Left forelimb (tissue), 1 donor: ENCODE results near the gene STEAP2.
A peak's percentile ranks its signal among the peaks of the same experiment; 100 is the strongest.
"Not testable (repeated sequence)": the region's sequence is repeated elsewhere in the genome, so short reads cannot be mapped to it uniquely, and the experiment has no call there.

ENCODE experiments used
- DNase-seq: peaks from one replicate; pipeline ENCODE4 v3.0.0-alpha.2; 2018; ENCODE audit warnings: low spot score

The STEAP2 gene

DNA sequence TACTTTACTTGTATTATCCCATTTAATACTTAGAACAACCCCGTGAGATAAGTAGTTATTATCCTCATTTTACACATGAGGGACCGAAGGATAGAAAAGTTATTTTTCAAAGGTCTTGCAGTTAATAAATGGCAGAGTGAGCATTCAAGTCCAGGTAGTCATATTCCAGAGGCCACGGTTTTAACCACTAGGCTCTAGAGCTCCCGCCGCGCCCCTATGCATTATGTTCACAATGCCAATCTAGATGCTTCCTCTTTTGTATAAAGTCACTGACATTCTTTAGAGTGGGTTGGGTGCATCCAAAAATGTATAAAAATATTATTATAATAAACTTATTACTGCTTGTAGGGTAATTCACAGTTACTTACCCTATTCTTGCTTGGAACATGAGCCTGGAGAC is 22.0 kb downstream of the STEAP2 start:
- no peak for DNase-seq

DNA sequence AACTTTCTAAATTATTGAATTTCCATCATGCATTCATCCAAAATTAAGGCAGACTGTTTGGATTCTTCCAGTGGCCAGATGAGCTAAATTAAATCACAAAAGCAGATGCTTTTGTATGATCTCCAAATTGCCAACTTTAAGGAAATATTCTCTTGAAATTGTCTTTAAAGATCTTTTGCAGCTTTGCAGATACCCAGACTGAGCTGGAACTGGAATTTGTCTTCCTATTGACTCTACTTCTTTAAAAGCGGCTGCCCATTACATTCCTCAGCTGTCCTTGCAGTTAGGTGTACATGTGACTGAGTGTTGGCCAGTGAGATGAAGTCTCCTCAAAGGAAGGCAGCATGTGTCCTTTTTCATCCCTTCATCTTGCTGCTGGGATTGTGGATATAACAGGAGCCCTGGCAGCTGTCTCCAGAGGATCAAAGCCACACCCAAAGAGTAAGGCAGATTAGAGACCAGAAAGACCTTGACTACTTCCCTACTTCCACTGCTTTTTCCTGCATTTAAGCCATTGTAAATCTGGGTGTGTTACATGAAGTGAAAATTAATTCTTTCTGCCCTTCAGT is 25.3 kb downstream of the STEAP2 start:
- DNase-seq = no peak

DNA sequence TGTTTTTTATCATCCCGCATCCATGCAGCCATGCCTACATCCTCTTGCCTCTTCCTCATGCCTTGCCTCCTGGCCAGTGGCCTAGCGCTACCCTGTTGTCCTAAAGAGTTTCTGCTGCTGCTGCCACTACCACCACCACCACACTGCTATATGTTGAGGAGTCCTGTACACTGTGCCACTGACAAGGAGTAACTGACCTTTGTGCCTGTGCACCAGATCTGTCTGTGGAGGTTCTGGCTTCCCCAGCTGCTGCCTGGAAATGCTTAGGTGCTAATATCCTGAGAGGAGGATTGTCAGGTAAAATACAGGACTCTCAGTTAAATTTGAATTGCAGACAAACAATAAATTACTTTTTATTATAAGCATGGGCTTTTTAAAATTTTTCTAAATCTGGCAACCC is 26.5 kb downstream of the STEAP2 start:
- DNase-seq = no peak

DNA sequence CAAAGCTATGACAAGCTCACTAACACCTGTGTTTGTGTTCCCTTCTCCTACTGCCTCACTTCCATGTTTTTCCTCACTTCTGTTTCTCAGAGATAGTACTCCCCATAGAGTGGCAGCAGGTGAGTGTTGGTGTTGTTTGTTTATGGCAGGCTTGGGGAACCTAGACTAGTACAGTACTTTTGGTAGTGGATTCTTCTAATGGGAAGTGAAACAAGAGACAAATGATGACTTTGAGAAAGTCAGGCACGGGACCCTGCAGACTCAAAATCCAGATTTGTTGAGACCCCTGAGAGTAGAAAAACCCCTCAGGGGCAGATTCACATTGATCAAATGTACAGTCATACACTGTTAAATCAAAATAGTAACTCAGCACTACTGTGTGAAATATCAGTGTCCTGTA is 27.0 kb downstream of the STEAP2 start:
- DNase-seq = no peak

GRCh38 chr7:90239050-90239449 is 27.5 kb downstream of the STEAP2 start:
- DNase-seq = no peak

- no peak for DNase-seq
Observed at GRCh38 chr7:90239625-90240228, 28.2 kb downstream of the STEAP2 start.

DNA sequence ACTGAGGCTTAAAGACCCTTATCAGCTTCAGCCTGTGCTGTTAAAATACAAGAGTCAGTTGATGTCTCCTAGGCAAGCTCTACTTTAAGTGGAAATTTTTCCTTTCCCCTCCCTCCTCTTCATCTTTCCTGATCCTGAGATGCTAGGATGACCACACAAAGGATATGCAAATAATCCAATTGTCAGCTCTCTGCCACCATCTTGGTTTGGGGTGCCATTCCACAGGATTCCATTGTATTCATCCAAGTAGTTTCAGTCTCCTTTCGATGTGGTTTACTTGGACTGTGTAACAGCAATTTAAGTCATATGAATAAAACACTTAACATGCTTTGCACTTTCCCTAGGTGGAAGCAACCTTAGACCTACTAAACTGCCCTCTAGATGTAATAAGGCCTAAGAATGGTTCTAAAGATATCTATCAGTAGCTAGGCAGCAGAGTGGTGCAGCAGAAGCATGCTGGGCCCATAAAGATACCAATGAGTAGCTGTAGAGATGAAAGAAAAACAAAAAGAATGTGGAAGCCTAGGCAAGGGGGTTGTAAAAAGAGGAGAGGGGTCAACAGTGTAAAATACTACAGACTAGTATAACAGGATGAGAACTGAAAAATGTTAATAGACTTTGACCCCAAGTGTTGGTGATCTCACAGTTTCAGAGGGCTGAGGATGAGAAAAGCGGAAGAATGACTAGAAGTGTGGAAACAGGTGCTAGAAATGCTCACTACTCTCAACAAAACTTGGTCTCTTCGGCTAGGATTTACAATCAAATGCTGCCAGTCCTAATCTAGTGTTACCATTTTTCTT is 31.0 kb downstream of the STEAP2 start:
- DNase-seq = no peak

DNA sequence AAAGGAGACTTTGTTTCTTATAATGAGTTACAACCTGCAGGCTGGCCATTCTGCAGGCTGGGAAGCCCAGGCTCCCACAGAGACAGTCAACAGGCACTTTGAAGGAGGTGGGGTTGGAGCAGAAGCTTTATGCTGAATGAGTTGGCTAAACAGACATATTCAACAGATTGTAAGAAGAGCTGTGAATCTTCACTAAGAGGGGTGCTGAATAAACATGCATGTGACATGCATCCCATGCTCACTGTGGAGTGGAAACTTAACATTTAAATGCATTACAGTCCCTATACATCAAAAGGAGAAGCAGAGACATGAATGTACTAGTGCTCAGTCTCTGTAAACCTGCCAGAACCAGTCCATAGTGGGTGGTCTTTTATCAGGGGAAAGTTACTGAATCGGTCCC is 32.0 kb downstream of the STEAP2 start:
- no peak for DNase-seq

DNA sequence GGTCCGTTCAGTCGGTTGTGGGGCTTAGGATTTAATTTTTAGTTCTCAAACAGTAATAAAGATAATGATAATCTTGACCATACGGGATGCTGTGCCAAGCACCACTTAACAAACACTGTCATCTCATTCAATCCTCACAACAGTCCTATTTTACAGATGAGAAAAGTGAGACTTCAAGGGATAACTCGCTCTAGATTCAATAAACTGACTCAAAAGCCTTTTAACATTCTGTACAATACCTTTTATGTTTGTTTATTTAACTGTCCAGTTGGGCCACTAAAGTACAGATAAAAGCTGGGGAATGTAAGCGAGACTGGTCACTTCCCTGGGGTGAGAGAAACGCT is 33.0 kb downstream of the STEAP2 start:
- no peak for DNase-seq

DNA sequence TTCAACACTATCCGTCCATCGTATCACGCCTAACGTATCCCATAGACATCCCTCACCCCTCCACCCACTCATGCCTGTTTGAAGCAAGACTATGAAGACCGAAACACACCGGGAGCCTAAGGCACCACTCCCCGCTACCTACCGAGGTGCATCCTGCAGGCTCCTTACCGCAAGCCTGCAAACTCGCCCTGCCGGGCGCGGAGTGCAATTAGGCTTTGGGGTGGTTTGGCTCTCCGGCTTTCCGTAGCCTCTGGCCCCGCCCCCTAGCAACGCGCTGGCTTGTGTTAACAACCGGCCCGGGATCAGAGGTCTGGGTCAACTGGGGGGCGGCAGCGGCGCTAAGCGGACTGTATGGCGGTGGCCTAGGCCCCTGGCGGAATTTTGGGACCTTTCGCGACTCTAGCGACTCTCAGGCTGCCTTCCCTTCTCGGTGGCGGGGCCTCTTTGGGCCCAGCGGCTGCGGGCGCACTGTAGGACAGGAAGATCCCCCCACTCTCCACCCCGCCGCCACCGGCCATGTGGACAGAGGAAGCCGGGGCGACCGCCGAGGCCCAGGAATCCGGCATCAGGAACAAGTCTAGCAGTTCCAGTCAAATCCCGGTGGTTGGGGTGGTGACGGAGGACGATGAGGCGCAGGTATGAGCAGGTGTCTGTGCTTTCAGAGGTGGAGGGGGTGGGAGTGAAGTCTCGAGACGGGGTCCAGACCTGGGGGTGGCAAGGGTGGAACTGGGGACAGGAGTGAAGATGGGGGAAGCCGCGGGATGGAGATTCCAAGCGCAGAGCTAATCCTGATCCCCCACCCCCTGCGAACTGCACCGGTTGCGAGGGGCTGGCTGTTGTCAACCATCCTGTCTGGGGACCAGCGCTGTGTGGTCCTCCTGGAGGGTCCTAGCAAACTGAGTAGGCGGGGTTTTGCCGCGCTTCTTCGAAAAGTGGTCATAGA is 33.6 kb downstream of the STEAP2 start, which contains the start of gene CFAP69:
Gene CFAP69 (plus strand): TSS at position 266 of the 943 bp plus-strand sequence. CDS start 251 bp downstream, at position 517.
- peak; percentile 94 for DNase-seq

DNA sequence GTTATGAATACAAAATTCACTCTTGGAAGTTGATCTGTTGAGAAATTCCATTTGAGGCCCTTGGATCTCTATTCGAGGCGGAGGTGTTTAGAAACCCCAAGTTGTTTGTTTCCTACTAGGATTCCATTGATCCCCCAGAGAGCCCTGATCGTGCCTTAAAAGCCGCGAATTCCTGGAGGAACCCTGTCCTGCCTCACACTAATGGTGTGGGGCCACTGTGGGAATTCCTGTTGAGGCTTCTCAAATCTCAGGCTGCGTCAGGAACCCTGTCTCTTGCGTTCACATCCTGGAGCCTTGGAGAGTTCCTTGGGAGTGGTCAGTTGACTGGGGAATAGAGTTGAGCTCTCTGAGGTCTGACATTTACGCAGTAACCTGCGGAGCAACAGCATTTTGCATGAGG is 34.6 kb downstream of the STEAP2 start:
- DNase-seq = no peak

- no peak for DNase-seq
Observed at GRCh38 chr7:90248706-90249105, 37.2 kb downstream of the STEAP2 start.

DNA sequence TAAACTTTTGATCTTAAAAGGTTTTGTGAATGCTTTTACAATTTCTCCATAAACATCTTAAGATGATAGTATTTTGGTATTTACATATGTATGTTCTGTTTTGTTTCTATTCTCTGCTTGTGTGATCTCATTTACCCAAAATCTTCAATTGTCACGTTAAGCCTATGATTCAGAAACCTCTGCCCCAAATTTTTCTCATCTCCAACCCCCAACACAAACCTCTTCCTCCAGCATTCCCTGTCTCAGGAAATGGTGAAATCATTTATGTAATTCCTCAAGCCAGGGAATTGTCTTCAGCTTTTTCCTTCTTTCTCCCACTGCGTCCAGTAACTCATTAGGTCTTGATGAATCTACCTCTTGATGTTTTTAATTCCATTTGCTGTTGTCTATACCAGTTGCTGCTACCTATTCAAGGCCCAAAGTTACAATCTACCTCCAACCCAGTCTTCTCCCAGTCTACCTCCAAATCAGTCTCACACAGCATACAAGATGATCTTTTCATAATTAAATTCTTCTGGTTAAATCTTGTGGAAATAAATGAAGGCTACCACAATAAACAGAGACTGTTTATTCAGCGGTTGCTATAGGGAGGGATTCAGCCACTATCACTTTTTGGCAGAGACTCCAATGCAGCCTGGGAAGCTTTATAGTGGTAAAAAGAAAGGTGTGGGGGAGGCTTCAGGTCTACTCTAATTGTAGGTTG is 39.2 kb downstream of the STEAP2 start:
- DNase-seq = no peak

DNA sequence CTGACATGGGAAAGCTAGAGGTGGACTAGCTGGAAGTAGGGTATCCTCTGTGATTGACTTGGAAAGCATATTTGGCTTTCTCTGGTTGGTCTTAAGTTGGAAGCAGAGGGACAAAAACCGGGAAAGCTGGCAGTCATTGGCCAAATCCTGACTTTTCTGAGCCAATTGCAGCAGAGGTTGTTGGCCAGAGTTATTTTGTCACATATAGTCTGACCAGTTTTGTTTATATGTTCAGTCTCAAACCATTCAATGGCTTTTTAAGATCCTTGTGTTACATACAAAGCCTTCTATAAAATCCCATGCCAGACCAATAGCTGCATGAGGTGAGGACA is 39.7 kb downstream of the STEAP2 start:
- no peak for DNase-seq

DNA sequence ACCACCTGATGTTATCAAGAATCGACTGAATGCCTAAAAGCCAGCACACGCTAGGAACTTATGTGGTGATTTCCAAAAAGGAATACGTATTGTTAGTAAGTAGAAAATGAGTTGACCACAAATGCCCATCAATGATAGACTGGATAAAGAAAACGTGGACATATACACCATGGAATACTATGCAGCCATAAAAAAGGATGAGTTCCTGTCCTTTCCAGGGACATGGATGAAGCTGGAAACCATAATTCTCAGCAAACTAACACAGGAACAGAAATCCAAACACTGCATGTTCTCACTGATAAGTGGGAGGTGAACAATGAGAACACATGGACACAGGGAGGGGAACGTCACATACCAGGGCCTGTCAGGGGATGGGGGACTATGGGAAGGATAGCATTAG is 44.5 kb downstream of the STEAP2 start:
- DNase-seq = not testable (repeated sequence)

- no peak for DNase-seq
Observed at GRCh38 chr7:90256778-90257177, 45.2 kb downstream of the STEAP2 start.

DNA sequence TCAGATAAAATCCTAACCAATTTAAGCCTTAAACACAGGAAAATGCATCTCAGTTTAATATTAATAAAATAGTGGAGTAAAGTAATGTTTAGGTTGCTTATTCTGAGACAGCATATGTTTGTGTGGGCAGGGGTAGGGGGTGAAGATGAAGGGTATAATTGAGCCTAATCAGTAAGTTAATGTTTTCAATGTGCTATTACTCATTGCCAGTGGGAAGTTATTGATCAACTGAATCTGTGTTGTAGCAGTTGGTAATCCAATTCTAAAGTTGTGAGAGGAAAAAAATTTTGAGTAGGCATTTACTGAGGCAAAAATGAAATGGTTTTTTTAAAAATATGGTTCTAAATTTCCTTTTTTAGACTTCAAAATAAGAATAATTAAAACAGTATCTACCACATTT is 49.9 kb downstream of the STEAP2 start:
- no peak for DNase-seq

GRCh38 chr7:90262438-90262837 is 50.9 kb downstream of the STEAP2 start:
- no peak for DNase-seq

DNA sequence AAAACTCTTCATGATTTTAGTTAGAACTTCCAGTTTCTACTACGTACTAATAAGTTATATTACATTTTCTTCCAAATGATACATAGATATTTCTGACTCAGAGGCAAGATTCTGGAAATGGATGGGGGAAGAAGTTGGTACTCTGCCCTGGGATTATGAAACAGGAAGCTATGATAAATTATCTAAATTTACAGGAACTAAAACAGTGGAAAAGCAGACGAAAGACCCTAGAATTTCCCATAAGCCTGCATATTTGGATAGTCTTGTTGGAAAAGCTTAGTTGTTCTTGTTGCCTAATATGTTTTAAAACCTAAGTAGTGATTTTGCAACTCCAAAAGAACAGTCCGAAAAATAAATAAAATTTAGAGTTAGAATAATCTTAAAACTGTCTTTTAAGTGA is 55.3 kb downstream of the STEAP2 start:
- DNase-seq = no peak

DNA sequence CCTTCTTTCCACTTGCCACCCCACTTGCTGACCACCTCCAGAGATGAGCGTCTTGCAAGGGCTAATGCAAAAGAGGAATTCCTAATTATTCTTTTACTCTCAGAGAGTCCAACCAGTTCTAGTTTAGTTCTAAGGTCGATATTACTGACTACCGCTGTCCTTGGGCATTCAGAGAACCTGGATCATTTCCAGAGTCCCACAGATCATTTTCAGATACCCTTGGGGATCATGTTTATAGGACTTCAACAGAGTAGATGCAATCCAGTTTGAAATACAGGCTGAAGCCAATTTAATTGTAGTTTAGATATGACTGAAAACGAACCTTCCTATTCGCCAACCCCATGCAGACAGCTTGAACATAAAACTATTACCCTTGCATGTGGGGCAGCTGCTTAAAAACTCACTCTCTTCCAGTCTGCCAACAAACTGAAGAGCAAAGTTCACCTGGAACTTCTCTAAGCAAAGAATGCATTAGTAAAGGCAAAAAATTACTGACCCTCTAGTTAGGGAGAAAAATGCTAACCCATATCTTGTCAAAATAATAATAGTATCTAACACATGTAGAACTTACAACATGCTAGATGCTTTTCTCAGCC is 55.8 kb downstream of the STEAP2 start:
- DNase-seq = no peak

DNA sequence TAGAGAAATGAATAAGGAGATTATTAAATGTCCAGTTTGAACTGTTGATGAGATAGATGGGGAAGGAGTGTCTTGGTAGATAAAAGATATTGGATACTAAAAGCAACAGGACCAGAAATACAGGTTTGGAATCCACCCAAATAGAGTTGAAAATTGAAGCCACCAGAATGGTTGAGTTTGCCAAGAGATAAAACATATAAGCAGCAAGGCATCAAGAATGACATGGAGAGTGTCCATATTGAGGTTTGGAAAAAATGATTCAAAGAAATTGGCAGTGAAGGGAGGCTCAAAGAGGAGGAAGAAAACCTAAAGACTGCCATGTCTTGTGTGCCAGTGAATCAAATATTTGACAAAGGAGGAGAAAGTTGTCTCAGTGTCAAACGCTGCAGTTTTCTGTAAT is 57.6 kb downstream of the STEAP2 start:
- DNase-seq = no peak
